GM23248 (cell line): ENCODE results near the gene OTOGL.

Source experiments
- EZH2 ChIP-seq: fragments of 200-600 bp; sonication (generic); IDR thresholded peaks from 2 replicates; pipeline ENCODE4 v1.6.1; 2018; ENCODE audit warnings: antibody characterized with exemption, mild to moderate bottlenecking; ENCODE audit not compliant: insufficient read depth, poor library complexity, severe bottlenecking
- EZH2phosphoT487 ChIP-seq: fragments of 200-600 bp; sonication (generic); IDR thresholded peaks from 2 replicates; pipeline ENCODE4 v1.6.1; 2018; ENCODE audit warnings: antibody characterized with exemption, moderate library complexity, mild to moderate bottlenecking, low read depth; ENCODE audit not compliant: insufficient read depth

- TF ChIP-seq EZH2 (no peak), EZH2phosphoT487 (no peak)
These were observed 135.3 kb downstream of the OTOGL start for GRCh38 chr12:80234667-80235066.
